SK-N-SH (cell line): ENCODE results near the gene GREM2. TPM values are rescaled to one million over a fixed set of nuclear protein-coding genes. Genes with fewer than 3 reads are reported as not detected.

Source experiments
- CTCF ChIA-PET: fragments of 300-600, 350-600 bp; formaldehyde crosslinking; extraction: SDS; loops from one replicate; lab custom pipeline; 2021; lab: Yijun Ruan, JAX
- POLR2A ChIA-PET: fragments of 350-600 bp; sonication (Branson Sonifier 250); formaldehyde crosslinking; extraction: SDS; loops from one replicate; lab custom pipeline; 2020; ENCODE audit warnings: antibody characterized with exemption, inconsistent platforms; lab: Yijun Ruan, JAX
- DNase-seq: peaks from one replicate; pipeline ENCODE4 v3.0.0; 2012
- H2AFZ ChIP-seq: fragments of 200-600 bp; sonication (generic); 2 replicates; pipeline ENCODE4 v1.8.1; 2016; ENCODE audit warnings: antibody characterized with exemption, mild to moderate bottlenecking, low read depth
- H3F3A ChIP-seq: fragments of 200-600 bp; sonication (generic); replicated peaks from 2 replicates; pipeline ENCODE3; 2016; ENCODE audit warnings: antibody characterized with exemption, mild to moderate bottlenecking; ENCODE audit not compliant: insufficient read depth
- H3K27ac ChIP-seq, 2 experiments: fragments of 200-500 bp in 1 of 2; fragments of 200-600 bp in 1 of 2; sonication (Bioruptor generic) in 1 of 2; sonication (generic), shearing (Covaris generic) in 1 of 2; 2 replicates each; pipeline versions ENCODE4 v1.5.1 to v1.6.1; 2014 to 2016; ENCODE audit warnings: low read depth in 2 of 2, inconsistent platforms in 1 of 2, low read length in 1 of 2, mild to moderate bottlenecking in 1 of 2, mixed read lengths in 1 of 2
- H3K27me3 ChIP-seq: fragments of 200-600 bp; sonication (generic), shearing (Covaris generic); 2 replicates; pipeline ENCODE4 v1.6.1; 2016; ENCODE audit warnings: mixed run types; ENCODE audit not compliant: insufficient read depth
- H3K36me3 ChIP-seq, 2 experiments: fragments of 200-500 bp in 1 of 2; fragments of 200-600 bp in 1 of 2; sonication (Bioruptor generic) in 1 of 2; sonication (generic) in 1 of 2; replicated peaks in 1 of 2; 2 replicates each; pipeline versions ENCODE3 to v1.5.1; 2014 to 2016; ENCODE audit warnings: low read length in 1 of 2, mild to moderate bottlenecking in 1 of 2; ENCODE audit not compliant: insufficient read depth in 2 of 2, control insufficient read depth in 1 of 2
- H3K4me1 ChIP-seq, 2 experiments: fragments of 200-500 bp in 1 of 2; fragments of 200-600 bp in 1 of 2; sonication (Bioruptor generic) in 1 of 2; sonication (generic), shearing (Covaris generic) in 1 of 2; 2 replicates each; pipeline versions ENCODE4 v1.5.1 to v1.6.1; 2014 to 2016; ENCODE audit warnings: low read depth in 1 of 2, low read length in 1 of 2, mixed run types in 1 of 2; ENCODE audit not compliant: insufficient read depth in 2 of 2, control insufficient read depth in 1 of 2
- H3K4me2 ChIP-seq: fragments of 200-600 bp; sonication (generic), shearing (Covaris generic); 2 replicates; pipeline ENCODE4 v1.6.1; 2017; ENCODE audit warnings: mixed run types
- H3K4me3 ChIP-seq, 2 experiments: fragments of 200-500 bp in 1 of 2; fragments of 200-600 bp in 1 of 2; sonication (Bioruptor generic) in 1 of 2; sonication (generic), shearing (Covaris generic) in 1 of 2; 2 replicates each; pipeline versions ENCODE4 v1.5.1 to v1.8.1; 2014 to 2016; ENCODE audit warnings: low read depth in 2 of 2, inconsistent platforms in 1 of 2, low read length in 1 of 2, mild to moderate bottlenecking in 1 of 2, mixed read lengths in 1 of 2, moderate library complexity in 1 of 2
- H3K79me2 ChIP-seq: fragments of 200-600 bp; sonication (generic); 2 replicates; pipeline ENCODE4 v1.8.1; 2017; ENCODE audit warnings: mild to moderate bottlenecking; ENCODE audit not compliant: insufficient read depth
- H3K9ac ChIP-seq: fragments of 200-600 bp; sonication (generic); 2 replicates; pipeline ENCODE4 v1.6.1; 2017; ENCODE audit warnings: mixed run types
- H3K9me2 ChIP-seq: fragments of 200-600 bp; sonication (generic); 2 replicates; pipeline ENCODE4 v1.6.1; 2017; ENCODE audit warnings: mixed run types
- H3K9me3 ChIP-seq: fragments of 200-600 bp; sonication (generic); 2 replicates; pipeline ENCODE4 v1.6.1; 2017; ENCODE audit warnings: mixed run types, mild to moderate bottlenecking, moderate library complexity
- H4K20me1 ChIP-seq: fragments of 200-600 bp; sonication (generic); 2 replicates; pipeline ENCODE4 v1.6.1; 2017; ENCODE audit warnings: mild to moderate bottlenecking, mixed run types; ENCODE audit not compliant: insufficient read depth
- CHD2 ChIP-seq: fragments of 150-350 bp; IDR thresholded peaks from 2 replicates; pipeline ENCODE4 v1.6.1; 2018; ENCODE audit warnings: low read length; ENCODE audit not compliant: partially characterized antibody
- CTCF ChIP-seq: fragments of 200-600 bp; sonication (generic); IDR thresholded peaks from 2 replicates; pipeline ENCODE4 v1.6.1; 2017; ENCODE audit warnings: antibody characterized with exemption, mild to moderate bottlenecking, moderate library complexity
- FOSL2 ChIP-seq: IDR thresholded peaks from 2 replicates; pipeline ENCODE4 v1.4.0; 2012; ENCODE audit warnings: low read depth, mild to moderate bottlenecking, moderate library complexity, borderline replicate concordance
- FOXJ3 ChIP-seq: sonication (generic); formaldehyde crosslinking; IDR thresholded peaks from 2 replicates; pipeline ENCODE4 v1.5.1; 2020; ENCODE audit warnings: mild to moderate bottlenecking, missing genetic modification reagents
- GABPA ChIP-seq: IDR thresholded peaks from 2 replicates; pipeline ENCODE4 v1.4.0; 2012; ENCODE audit warnings: low read depth, mild to moderate bottlenecking
- MAX ChIP-seq: IDR thresholded peaks from 2 replicates; pipeline ENCODE4 v1.4.0; 2012; ENCODE audit warnings: low read depth
- MEF2A ChIP-seq: IDR thresholded peaks from 2 replicates; pipeline ENCODE4 v1.4.0; 2012; ENCODE audit warnings: low read depth, borderline replicate concordance
- MXI1 ChIP-seq: IDR thresholded peaks from 2 replicates; pipeline ENCODE4 v1.6.1; 2012; ENCODE audit warnings: mild to moderate bottlenecking, low read depth, low read length, improper control_type of control experiment
- NFIC ChIP-seq: IDR thresholded peaks from 2 replicates; pipeline ENCODE4 v1.4.0; 2012; ENCODE audit warnings: borderline replicate concordance
- NRF1 ChIP-seq: IDR thresholded peaks from 2 replicates; pipeline ENCODE4 v1.6.1; 2012; ENCODE audit warnings: low read depth, mild to moderate bottlenecking, low read length
- PBX3 ChIP-seq: IDR thresholded peaks from 2 replicates; pipeline ENCODE4; 2012
- POLR2AphosphoS5 ChIP-seq: IDR thresholded peaks from 2 replicates; pipeline ENCODE4 v1.6.1; 2012; ENCODE audit warnings: low read depth, low read length
- RCOR1 ChIP-seq: fragments of 150-350 bp; IDR thresholded peaks from 2 replicates; pipeline ENCODE4 v1.6.1; 2017; ENCODE audit warnings: antibody characterized with exemption, low read length
- RXRA ChIP-seq: IDR thresholded peaks from 2 replicates; pipeline ENCODE4 v1.4.0; 2012; ENCODE audit warnings: low read depth, mild to moderate bottlenecking, borderline replicate concordance
- TCF12 ChIP-seq: IDR thresholded peaks from 2 replicates; pipeline ENCODE4 v1.4.0; 2012
- YY1 ChIP-seq: IDR thresholded peaks from 2 replicates; pipeline ENCODE4 v1.4.0; 2012; ENCODE audit warnings: low read depth, mild to moderate bottlenecking
- WGBS: methylation state at CpG from one replicate; pipeline ENCODE4 v1.1.6; 2017; ENCODE audit warnings: low lambda C conversion rate; 5-methylcytosine and 5-hydroxymethylcytosine counted together
- polyA plus RNA-seq, 3 experiments: library from polyadenylated mRNA; depleted of rRNA; stranded (reverse); fragments of >200 nt; gene quantifications; 2 replicates each; pipeline ENCODE4 v1.2.3, GENCODE V29; 2012

The GREM2 gene
- polyA plus RNA-seq, 1 of the 3 experiments (the other 2 are of a cell fraction): 0.94 TPM

GRCh38 chr1:240658312-240658960, 46.5 kb upstream of the GREM2 start:
- Histone ChIP-seq H3K27me3 (no peaks in the 10 kb centered on the region), H4K20me1 (no peaks in the 10 kb centered on the region), H3K9me3 (no peaks in the 10 kb centered on the region), H3K4me3 (no peak overlapping the region; a peak in 1 of 4 replicates), H3K79me2 (no peaks in the 10 kb centered on the region), H3K9ac (no peak overlapping the region), H3K4me2 (peak overlapping the region; percentile 11; the same call in 1 of the 2 replicates), H3K36me3 (no peaks in the 10 kb centered on the region), H3F3A (peaks cover 19% of the 10 kb centered on the region)
- DNase-seq: no peak
- ChIA-PET CTCF (no interaction called here), POLR2A (no interaction called here)
- no peak for TF ChIP-seq CTCF
- TF ChIP-seq, all 33 proteins: peak for 0
- no peaks in the 10 kb centered on the region for H3K9me2 ChIP-seq
- H2AFZ ChIP-seq: peak overlapping the region; percentile 42; the same call in 1 of the 2 replicates
- H3K4me1 ChIP-seq: no peaks in the 10 kb centered on the region; a peak in 1 of 4 replicates
- H3K27ac ChIP-seq: peak overlapping the region in 1 of 2 experiments; percentile 37; a peak in 2 of 4 replicates
- WGBS: 70% methylated on average over 12 of the region's 12 CpGs

GRCh38 chr1:240656531-240656930, 44.6 kb upstream of the GREM2 start:
- H3K27ac ChIP-seq: peak overlapping the region in 1 of 2 experiments; percentile 21; a peak in 1 of 4 replicates
- TF ChIP-seq RCOR1 (no peak), NRF1 (no peak), FOXJ3 (CRISPR knock-in tag) (no peak), FOSL2 (no peak), MEF2A (no peak), TCF12 (no peak), MXI1 (no peak), GABPA (no peak)
- H2AFZ ChIP-seq: peak overlapping the region; percentile 69
- peaks cover 16% of the 10 kb centered on the region for H3F3A ChIP-seq
- H3K4me1 ChIP-seq: no peaks in the 10 kb centered on the region
- H3K79me2 ChIP-seq: no peaks in the 10 kb centered on the region
- H3K4me2 ChIP-seq: no peak overlapping the region
- H3K9me3 ChIP-seq: no peaks in the 10 kb centered on the region
- ChIA-PET CTCF (no interaction called here), POLR2A (no interaction called here)
- 33% methylated on average over 4 of the region's 4 CpGs for WGBS
- no peaks in the 10 kb centered on the region for H3K9me2 ChIP-seq
- no peak for DNase-seq
- H3K9ac ChIP-seq: no peak overlapping the region
- no peaks in the 10 kb centered on the region for H3K27me3 ChIP-seq
- H4K20me1 ChIP-seq: no peaks in the 10 kb centered on the region
- no peaks in the 10 kb centered on the region for H3K36me3 ChIP-seq
- H3K4me3 ChIP-seq: no peak overlapping the region

GRCh38 chr1:240652961-240653409, 41.0 kb upstream of the GREM2 start:
- no peak overlapping the region for H2AFZ ChIP-seq
- peaks cover 9% of the 10 kb centered on the region for H3F3A ChIP-seq
- H4K20me1 ChIP-seq: no peaks in the 10 kb centered on the region
- no peak overlapping the region for H3K27ac ChIP-seq
- DNase-seq: no peak
- no peak overlapping the region for H3K4me2 ChIP-seq
- H3K36me3 ChIP-seq: no peaks in the 10 kb centered on the region
- no peak overlapping the region for H3K9ac ChIP-seq
- whole genome bisulfite sequencing: 87% methylated on average over 3 of the region's 3 CpGs
- H3K9me3 ChIP-seq: no peaks in the 10 kb centered on the region
- H3K4me3 ChIP-seq: no peak overlapping the region
- H3K79me2 ChIP-seq: no peaks in the 10 kb centered on the region
- H3K4me1 ChIP-seq: no peaks in the 10 kb centered on the region
- POLR2A ChIA-PET: no interaction called here
- no peaks in the 10 kb centered on the region for H3K27me3 ChIP-seq
- CTCF ChIA-PET: interaction anchor here (1.1 kb wide), 1 partner anchor 40 kb away, joined by 3 read pairs; no protein-coding TSS in a partner anchor
- no peaks in the 10 kb centered on the region for H3K9me2 ChIP-seq
- TF ChIP-seq YY1 (no peak), CHD2 (no peak), RXRA (no peak), PBX3 (no peak), NFIC (no peak), POLR2AphosphoS5 (no peak), MAX (no peak), MXI1 (no peak)
